Measurements from ENCODE around the gene FSCB.
"Not testable (repeated sequence)": the region's sequence is repeated elsewhere in the genome, so short reads cannot be mapped to it uniquely, and the experiment has no call there.

The FSCB gene

GRCh38 chr14:44507183-44507582 lies at the start of gene FSCB:
Gene FSCB (minus strand): TSS chr14:44507283. CDS start chr14:44506987, 296 bp downstream.
- DNase-seq (ENCODE audit: low read depth): no peak
- TF ChIP-seq CTCF (IDR thresholded peaks at IDR 0.05; ENCODE audit: low read depth, low read length, missing control alignments): no peak
- in situ Hi-C loops (cut with HindIII; ENCODE audit: low sequenced_read_pairs): no loop called here
- no peak within 1 kb of the TSS for H3K4me3 ChIP-seq (ENCODE audit: low read depth, low read length)

- no peak for TF ChIP-seq CTCF (IDR thresholded peaks at IDR 0.05; ENCODE audit: low read depth, low read length, missing control alignments)
- no peak overlapping the region for H3K4me3 ChIP-seq (ENCODE audit: low read depth, low read length)
- no peak for DNase-seq (ENCODE audit: low read depth)
- in situ Hi-C loops (cut with HindIII; ENCODE audit: low sequenced_read_pairs): no loop called here
Observed at GRCh38 chr14:44531658-44532057, 24.6 kb upstream of the FSCB start.

- no peak overlapping the region for H3K4me3 ChIP-seq (ENCODE audit: low read depth, low read length)
- no peak for TF ChIP-seq CTCF (IDR thresholded peaks at IDR 0.05; ENCODE audit: low read depth, low read length, missing control alignments)
- no peak for DNase-seq (ENCODE audit: low read depth)
- in situ Hi-C loops (cut with HindIII; ENCODE audit: low sequenced_read_pairs): no loop called here
Observed at GRCh38 chr14:44530475-44530874, 23.4 kb upstream of the FSCB start.

- no peak for DNase-seq (ENCODE audit: low read depth)
- no peak for TF ChIP-seq CTCF (IDR thresholded peaks at IDR 0.05; ENCODE audit: low read depth, low read length, missing control alignments)
- in situ Hi-C loops (cut with HindIII; ENCODE audit: low sequenced_read_pairs): no loop called here
- no peak overlapping the region for H3K4me3 ChIP-seq (ENCODE audit: low read depth, low read length)
Observed at GRCh38 chr14:44529026-44529425, 21.9 kb upstream of the FSCB start.

GRCh38 chr14:44528180-44528579 lies 21.1 kb upstream of the FSCB start:
- DNase-seq (ENCODE audit: low read depth): no peak
- in situ Hi-C loops (cut with HindIII; ENCODE audit: low sequenced_read_pairs): no loop called here
- H3K4me3 ChIP-seq (ENCODE audit: low read depth, low read length): no peak overlapping the region
- no peak for TF ChIP-seq CTCF (IDR thresholded peaks at IDR 0.05; ENCODE audit: low read depth, low read length, missing control alignments)

GRCh38 chr14:44525237-44525636 lies 18.2 kb upstream of the FSCB start:
- DNase-seq (ENCODE audit: low read depth): no peak
- in situ Hi-C loops (cut with HindIII; ENCODE audit: low sequenced_read_pairs): no loop called here
- no peak for TF ChIP-seq CTCF (IDR thresholded peaks at IDR 0.05; ENCODE audit: low read depth, low read length, missing control alignments)
- H3K4me3 ChIP-seq (ENCODE audit: low read depth, low read length): no peak overlapping the region

GRCh38 chr14:44515668-44516067 lies 8.6 kb upstream of the FSCB start:
- DNase-seq (ENCODE audit: low read depth); in situ Hi-C loops (cut with HindIII; ENCODE audit: low sequenced_read_pairs): not testable (repeated sequence)

More at GRCh38 chr14:44515668-44516067, 8.6 kb upstream of the FSCB start:
- not testable (repeated sequence) for H3K4me3 ChIP-seq (ENCODE audit: low read depth, low read length)

All from astrocyte of the cerebellum (primary cell).